GM18526 (cell line): ENCODE measurements around the gene JCAD.

Experiments used
- POLR2A ChIP-seq: IDR thresholded peaks from 3 replicates; pipeline ENCODE4 v1.6.1; 2011; ENCODE audit not compliant: insufficient read length; ENCODE audit errors: extremely low read depth

JCAD gene

GRCh38 chr10:30056281-30056680 is 3.1 kb downstream of the JCAD start:
- no peak for TF ChIP-seq POLR2A

GRCh38 chr10:30055226-30055662 is 4.1 kb downstream of the JCAD start:
- TF ChIP-seq POLR2A = no peak

GRCh38 chr10:30052062-30052461 is 7.3 kb downstream of the JCAD start:
- no peak for TF ChIP-seq POLR2A

GRCh38 chr10:30051220-30051619 is 8.2 kb downstream of the JCAD start:
- TF ChIP-seq POLR2A = no peak

- TF ChIP-seq POLR2A = no peak
Measured at GRCh38 chr10:30050411-30050810, 9.0 kb downstream of the JCAD start.

- no peak for TF ChIP-seq POLR2A
Measured at GRCh38 chr10:30048768-30049517, 10.4 kb downstream of the JCAD start.

GRCh38 chr10:30047924-30048531 is 11.4 kb downstream of the JCAD start:
- no peak for TF ChIP-seq POLR2A

- TF ChIP-seq POLR2A = no peak
Measured at GRCh38 chr10:30047430-30047829, 12.0 kb downstream of the JCAD start.

- no peak for TF ChIP-seq POLR2A
Measured at GRCh38 chr10:30046476-30046875, 12.9 kb downstream of the JCAD start.

GRCh38 chr10:30045961-30046360 is 13.4 kb downstream of the JCAD start:
- TF ChIP-seq POLR2A = no peak

GRCh38 chr10:30043476-30044270 is 15.7 kb downstream of the JCAD start:
- no peak for TF ChIP-seq POLR2A

GRCh38 chr10:30042820-30043219 is 16.6 kb downstream of the JCAD start:
- no peak for TF ChIP-seq POLR2A

- TF ChIP-seq POLR2A = no peak
Measured at GRCh38 chr10:30041196-30042105, 17.9 kb downstream of the JCAD start.

GRCh38 chr10:30040597-30040996 is 18.8 kb downstream of the JCAD start:
- TF ChIP-seq POLR2A = no peak

- TF ChIP-seq POLR2A = no peak
Measured at GRCh38 chr10:30039988-30040387, 19.4 kb downstream of the JCAD start.

- no peak for TF ChIP-seq POLR2A
Measured at GRCh38 chr10:30039567-30039966, 19.8 kb downstream of the JCAD start.
